Measurements from ENCODE around the gene TXNDC11.

TXNDC11 gene

DNA sequence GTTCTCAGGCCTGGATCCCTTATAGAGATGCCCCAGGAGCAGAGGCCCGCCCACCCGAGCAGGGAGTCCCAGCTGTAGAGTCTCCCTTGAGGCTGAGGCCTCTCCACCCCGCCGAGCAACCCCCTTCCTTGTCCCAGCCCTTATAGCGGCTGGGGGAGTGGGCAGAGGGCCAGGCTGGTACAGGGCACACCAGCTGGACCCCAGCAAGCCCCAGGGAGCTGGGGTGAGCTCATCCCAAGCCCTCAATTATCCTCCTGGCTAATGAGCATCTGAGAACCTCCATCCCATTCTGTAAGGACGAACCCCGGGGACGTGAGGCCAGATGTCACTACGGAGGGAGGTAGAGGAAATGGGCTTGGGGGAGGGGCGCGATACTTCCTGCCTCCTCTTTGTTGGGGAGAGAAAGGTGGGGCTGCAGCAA, 77.6 kb downstream of the TXNDC11 start:
- DNase-seq (ENCODE audit: low read depth in 1 of 2, low spot score in 1 of 2), result no peak

DNA sequence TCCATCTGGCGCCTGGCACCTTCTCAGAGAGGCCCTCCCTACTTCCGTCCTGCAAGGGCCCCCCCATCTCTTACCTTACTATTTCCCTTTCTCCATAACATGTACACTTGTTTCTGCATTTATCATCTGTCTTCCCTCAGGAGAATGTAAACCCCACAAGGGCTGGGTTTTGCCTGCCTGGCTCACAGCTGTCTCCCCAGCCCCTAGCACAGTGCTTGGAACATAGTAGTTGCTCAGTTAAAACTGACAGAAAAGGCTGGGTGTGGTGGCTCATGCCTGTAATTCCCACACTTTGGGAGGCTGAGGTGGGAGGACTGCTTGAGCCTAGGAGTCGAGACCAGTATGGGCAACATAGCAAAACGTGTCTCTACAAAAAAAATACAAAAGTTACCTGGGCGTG, 80.1 kb downstream of the TXNDC11 start:
- DNase-seq (ENCODE audit: low read depth in 1 of 2, low spot score in 1 of 2), result no peak

DNA sequence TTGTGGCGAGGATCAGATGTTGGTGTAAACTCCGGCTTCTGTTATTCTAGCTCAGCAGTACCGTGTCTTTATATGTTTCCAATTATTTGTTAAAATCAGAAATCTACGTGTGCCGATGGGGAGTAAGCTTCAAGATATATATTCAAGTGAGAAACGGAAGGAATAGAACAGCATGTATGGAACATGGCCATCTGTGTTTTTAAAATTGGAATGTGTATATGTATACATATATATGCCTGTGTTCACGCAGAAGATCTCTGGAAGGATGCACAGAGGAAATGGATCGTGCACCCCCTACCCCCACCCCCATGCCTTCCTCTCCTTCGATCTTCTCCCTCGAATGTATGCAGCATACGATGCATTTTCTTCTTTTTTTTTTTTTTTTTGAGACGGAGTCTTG, 82.1 kb downstream of the TXNDC11 start:
- DNase-seq (ENCODE audit: low read depth in 1 of 2, low spot score in 1 of 2), result no peak

DNA sequence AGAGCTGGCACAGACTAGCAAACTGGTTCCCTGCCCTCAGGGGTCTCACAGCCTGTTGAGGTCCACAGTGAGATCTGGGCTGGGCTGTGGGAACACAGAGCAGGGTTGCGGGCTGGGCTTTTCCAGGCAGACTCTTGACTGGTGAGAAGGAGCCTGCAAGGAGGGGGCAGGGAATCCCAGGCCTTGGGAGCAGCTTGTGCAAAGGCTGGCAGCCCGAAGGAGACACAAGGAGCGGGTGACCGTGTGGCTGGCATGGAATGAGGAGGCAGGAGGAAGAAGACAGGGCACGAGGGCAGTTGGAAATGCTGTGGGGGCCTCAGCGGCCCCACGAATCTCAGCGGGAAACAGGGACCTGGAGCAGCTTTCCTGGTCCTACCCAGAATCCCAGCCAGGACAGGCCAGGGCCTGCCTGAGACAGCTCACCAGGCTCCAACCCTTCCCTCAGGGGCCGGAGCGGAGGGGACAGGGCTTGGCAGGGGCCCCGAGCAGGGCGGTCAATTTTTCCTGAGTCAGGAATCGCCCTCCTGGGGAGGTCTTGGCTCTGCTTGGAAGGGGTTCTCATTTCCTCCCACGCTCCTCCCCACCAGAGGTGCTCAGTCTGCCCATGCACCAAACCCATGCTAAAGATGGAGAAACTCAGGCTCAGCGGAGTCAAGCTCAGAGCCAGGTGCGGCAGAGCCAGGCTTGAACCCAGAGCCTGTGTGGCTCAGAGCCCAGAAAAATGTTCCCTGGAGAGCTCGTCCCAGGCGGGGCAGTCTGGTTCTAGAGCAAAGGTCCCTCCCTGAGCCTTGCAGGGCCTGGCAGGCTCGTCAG, 83.6 kb downstream of the TXNDC11 start:
- DNase-seq (ENCODE audit: low read depth in 1 of 2, low spot score in 1 of 2), result no peak

DNA sequence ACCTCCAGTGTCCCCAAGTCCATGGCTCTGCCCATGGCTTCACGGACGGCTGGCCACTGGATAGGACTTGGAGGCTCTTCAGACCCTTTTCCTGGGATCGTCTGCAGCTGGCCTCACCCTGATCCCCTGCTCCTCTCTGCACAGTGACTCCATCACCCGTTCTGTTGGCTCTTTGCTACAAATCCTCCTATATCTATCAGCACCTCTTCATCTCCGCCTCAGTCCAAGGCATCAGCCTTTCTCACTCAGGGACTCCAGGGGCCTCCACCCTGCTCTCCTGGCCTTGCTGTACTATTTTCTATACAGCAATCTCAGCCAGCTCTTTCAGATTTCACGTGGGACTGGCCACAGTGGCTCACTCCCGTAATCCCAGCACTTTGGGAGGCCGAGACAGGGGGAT, 85.1 kb downstream of the TXNDC11 start:
- no peak for DNase-seq (ENCODE audit: low read depth in 1 of 2, low spot score in 1 of 2)

DNA sequence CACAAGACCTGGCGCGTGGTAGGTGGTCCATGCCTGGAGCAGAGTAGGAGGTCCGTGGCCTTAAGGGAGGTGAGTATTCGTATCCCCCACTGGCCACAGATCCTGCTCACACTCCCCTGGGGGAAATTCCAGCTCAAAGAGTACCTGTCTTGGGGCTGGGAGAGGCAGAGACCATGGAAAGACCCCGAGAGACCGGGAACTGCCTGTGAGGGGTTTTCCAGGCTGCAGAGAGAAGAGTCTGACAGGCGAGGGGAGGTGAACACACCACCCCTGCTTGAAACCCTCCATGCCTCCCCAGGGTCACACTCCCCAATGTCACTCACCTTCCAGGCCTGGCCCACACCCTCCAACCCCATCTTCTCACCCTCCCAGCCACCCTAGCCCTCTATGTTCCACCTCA, 87.0 kb downstream of the TXNDC11 start:
- no peak for DNase-seq (ENCODE audit: low read depth in 1 of 2, low spot score in 1 of 2)

DNA sequence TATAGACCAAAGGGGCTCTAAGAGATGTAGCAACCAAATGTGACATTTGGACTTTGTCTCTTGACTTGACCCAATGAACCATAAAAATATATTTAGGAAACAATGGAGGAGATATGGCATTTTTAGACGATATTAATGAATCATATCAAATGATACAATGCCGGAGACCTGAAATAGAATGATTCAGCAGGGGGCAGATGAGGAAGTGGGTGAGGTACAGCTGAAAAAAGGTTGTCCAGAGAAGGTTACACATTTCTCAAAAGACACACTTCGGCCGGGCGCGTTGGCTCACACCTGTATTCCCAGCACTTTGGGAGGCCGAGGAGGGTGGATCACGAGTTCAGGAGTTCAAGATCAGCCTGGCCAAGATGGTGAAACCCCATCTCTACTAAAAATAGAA, 90.9 kb downstream of the TXNDC11 start:
- no peak for DNase-seq (ENCODE audit: low read depth in 1 of 2, low spot score in 1 of 2)

DNA sequence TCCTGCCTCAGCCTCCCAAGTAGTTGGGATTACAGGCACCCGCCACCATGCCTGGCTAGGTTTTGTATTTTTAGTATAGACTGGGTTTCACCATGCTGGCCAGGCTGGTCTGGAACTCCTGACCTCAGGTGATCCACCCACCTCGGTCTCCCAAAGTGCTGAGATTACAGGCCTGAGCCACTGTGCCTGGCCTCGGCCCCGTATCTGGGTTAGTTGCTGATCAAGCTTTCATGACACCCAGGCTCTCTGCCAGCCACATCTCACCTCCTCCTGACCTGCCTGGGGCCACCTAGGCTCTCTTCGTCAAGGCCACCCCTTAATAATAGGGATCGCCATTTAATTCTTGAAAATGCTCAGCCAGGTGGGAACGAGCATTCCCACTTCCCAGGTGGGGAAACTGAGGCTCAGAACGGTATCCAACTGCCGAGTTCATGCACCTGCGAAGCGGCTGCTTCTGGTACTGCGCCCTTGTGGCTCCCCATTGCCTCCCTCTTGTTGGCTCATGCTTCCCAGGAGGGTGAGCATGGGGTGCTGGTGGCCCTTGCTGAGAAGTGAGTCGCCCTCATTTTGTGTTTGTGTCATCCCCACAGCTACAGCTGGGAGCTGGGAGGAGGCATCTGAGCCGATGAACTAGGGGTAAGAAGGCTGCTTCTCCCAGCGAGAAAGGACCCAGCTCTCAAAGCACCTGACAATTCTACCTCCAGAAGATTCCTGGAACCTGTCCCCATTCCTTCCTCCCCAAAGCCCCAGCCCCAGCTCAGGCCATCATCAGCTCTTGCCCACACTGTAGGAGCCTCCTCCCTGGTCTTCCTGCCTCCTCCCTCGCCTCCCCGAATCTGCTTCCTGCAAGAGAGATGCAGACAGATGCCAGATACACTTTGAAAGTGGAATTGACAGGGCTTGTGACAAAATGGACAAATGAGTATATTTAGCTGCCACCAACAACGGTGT, 91.7 kb downstream of the TXNDC11 start:
- DNase-seq (ENCODE audit: low read depth in 1 of 2, low spot score in 1 of 2), result no peak

DNA sequence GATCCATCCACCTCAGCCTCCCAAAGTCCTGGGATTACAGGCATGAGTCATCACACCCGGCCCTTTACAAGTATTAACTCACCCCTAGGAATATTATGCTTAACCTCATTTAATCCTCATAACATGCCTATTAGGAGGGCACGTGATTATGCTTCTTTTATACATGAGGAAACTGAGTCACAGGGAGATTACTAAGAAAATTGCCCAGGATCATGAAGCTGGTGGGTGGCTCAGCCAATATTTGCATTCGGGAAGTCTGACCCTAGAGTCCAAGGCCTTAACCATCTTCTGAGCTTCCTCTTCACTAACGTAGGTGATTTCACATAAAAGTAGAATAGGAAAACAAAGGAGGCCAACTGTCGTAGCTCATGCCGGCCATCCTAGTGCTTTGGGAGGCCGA, 93.4 kb downstream of the TXNDC11 start:
- no peak for DNase-seq (ENCODE audit: low read depth in 1 of 2, low spot score in 1 of 2)

DNA sequence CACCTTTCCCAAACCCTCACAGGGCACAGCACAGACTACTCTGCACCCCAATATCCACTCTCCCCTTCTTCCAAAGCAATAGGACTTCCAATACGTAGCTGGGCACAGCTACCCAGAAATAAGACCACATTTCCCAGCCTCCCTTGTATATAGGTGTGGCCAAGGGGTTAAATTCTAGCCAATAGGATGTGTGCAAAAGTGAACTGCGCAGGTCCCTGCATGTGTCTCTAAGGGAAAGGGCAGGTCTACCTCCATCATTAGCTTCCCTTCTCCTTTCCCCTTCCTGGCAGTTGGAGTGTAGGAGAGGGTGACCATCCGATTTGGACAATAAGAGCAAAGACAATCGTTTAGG, 99.9 kb downstream of the TXNDC11 start:
- no peak for DNase-seq (ENCODE audit: low read depth in 1 of 2, low spot score in 1 of 2)

DNA sequence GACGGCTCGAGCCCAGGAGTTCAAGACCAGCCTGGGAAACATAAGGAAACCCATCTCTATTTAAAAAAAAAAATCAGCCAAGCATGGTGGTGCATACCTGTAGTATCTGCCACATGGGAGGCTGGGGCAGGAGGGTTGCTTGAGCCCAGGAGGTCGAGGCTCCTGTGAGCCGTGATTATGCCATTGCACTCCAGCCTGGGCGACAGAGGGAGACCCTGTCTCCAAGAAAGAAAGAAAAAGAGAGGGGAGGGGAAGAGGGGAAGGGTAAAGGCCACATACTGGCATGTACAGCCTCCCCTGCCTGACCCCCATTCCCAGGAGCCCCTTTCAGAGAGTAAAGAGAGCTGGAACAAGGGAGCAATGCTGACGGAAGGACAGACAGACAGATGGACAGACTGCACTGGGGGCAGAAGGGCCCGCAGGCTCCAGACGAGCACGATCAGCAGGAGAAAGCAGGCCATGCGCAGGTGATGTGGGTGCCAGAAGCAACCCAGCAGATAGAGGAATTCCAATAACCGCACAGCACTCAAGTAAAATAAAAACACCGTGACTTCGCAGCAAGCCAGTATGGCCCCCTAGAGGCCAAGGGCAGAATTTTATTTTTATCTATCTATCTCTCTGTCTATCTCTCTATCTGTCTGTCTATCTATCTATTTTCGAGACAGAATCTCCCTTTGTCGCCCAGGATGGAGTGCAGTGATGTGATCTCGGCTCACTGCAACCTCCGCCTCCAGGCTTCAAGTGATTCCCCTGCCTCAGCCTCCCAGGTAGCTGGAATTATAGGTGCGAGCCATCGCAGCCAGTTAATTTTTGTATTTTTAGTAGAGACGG, 101.5 kb downstream of the TXNDC11 start:
- DNase-seq (ENCODE audit: low read depth in 1 of 2, low spot score in 1 of 2), result no peak

DNA sequence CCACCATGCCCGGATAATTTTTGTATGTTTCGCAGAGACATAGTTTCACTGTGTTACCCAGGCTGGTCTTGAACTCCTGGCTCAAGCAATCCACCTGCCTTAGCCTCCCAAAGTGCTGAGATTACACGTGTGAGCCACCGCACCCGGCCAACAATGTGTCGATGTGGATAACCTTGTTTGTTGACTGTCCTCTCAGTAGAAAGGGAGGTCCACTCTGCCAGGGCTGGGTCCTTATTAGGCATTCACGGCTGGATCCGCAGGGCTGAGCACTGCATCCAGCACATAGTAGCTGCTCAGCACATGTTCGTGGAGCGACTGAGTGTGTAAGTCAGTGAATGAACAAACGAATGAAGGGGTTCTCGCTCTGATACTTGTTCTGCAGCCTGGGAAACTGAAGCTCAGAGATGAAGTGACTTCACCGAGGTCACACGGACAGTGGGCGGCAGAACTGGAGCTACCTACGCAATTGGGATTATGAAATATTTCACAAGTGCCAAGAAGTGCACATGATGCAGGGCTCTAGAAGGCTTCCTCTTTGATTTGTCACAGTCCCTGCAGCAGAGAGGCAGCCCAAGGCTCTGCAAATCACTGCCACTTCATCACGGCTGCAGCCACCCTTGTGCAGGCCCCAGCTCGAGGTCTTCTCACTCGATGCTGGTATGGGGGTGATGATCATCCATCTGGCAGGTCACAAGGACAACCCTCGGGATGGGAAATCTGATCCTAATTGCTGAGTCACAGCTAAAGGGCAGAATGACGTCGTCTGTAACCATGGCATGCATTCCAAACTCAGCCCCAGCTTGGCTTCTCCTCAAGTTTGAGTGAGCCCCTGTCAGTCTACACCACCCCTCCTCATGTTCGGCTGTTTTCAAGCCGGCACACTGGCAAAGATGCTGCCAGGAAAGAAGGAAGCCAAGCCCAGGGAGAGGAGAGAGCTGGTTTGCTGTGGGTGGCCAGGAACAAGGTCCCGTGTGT, 102.4 kb downstream of the TXNDC11 start:
- DNase-seq (ENCODE audit: low read depth in 1 of 2, low spot score in 1 of 2), result no peak

DNA sequence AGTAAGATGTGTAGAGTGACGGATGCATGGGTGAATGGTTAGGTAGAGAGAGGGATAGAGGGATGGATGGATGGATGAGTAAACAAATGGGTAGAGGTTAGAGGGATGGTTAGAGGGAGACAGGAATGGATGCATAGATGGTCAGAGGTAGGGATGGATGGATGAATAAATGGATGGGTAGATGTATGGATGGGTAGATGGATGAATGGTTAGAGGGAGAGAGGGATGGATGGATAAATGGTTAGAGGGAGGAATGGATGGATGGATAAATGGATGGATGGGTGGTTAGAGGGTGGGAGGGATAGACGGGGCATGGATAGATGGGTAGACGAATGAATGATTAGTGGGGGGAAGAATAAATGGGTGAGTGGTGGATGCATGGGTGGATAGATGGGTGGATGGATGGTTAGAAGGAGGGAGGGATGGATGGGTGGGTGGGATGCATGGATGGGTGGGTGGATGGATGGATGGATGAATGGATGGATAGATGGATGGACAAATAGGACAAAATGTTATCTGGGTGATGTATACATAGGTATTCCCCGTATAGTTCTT, 103.6 kb downstream of the TXNDC11 start:
- DNase-seq (ENCODE audit: low read depth in 1 of 2, low spot score in 1 of 2), result no peak

DNA sequence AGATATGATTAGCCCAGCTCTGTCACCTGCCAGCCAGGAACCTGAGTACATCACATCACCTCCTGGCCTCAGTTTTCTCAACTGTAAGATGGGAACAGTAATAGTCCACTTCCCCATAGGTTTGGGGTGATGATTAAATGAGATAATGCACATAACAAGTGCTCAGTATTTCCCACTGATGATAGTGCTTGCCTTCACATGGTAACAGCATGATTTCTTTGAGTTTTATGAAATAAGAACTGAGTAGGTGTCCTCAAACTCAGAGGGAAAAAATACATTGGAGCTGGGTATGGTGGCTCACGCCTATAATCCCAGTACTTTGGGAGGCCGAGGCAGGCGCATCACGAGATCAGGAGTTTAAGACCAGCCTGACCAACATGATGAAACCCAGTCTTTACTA, 104.5 kb downstream of the TXNDC11 start:
- no peak for DNase-seq (ENCODE audit: low read depth in 1 of 2, low spot score in 1 of 2)

DNA sequence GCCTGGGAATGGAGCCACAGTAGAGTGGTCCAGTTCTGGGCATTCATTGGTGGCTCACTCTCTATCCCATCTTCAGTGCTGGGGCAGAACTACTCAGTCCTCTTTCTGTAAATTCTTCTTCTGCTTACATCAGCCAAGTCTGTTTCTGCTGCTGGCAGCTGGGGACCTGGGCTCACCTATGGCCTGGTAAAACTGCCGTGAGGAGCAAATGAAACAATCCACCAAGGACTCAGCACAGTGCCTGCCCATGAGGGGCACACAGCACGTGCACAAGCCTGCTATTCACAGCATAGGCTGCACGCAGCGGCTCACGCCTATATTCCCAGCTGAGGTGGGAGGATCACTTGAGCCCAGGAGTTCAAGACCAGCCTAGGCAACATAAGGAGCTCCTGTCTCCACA, 105.3 kb downstream of the TXNDC11 start:
- DNase-seq (ENCODE audit: low read depth in 1 of 2, low spot score in 1 of 2), result no peak

DNA sequence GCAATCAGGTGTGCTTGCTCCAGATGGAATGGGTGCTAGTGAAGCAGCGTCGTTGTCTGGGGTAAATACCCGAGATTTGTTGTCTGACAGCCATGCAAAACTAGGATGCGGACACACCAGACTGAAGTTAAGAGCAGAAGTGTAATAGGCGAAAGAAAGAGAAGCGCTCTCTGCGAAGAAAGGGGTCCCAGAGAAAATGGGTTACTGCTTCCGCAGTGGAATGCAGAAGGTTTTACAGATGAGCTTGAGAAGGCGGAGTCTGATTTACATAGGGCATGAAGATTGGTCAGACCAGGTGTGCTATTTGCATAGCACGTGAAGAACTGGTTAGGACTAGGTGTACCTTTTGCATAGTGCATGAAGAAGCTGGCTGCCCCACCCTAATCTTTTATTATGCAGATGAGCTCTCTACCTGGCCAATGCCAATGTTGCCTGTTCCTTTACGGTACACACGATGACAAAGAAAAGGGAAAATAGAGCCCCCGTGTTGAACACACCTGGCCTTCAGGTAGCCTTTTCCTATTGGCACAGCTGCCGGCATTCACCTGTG, 106.4 kb downstream of the TXNDC11 start:
- no peak for DNase-seq (ENCODE audit: low read depth in 1 of 2, low spot score in 1 of 2)

DNA sequence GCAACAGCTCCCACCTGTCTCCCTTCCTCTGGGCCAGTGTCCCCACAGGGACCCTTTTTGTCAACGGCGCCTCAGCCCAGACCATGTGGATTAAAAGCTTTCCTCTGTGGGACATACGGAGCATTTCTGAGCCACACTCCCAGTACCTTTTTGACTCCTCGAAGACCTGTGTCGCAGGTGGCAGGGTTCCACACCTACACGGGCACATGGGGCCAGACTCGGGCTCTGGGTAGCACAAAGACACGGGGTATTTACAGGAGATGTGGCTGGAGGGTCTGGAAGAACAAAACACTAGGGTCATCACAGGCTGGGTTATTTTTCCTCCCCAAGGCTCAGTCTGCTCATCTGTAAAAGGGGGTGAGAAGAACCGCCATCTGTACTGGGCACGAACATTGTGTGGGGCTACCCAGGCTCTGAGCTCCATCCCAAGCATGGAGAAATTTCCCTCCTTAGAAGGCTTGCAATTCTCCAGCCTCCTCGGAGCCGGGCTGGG, 106.9 kb downstream of the TXNDC11 start:
- no peak for DNase-seq (ENCODE audit: low read depth in 1 of 2, low spot score in 1 of 2)

DNA sequence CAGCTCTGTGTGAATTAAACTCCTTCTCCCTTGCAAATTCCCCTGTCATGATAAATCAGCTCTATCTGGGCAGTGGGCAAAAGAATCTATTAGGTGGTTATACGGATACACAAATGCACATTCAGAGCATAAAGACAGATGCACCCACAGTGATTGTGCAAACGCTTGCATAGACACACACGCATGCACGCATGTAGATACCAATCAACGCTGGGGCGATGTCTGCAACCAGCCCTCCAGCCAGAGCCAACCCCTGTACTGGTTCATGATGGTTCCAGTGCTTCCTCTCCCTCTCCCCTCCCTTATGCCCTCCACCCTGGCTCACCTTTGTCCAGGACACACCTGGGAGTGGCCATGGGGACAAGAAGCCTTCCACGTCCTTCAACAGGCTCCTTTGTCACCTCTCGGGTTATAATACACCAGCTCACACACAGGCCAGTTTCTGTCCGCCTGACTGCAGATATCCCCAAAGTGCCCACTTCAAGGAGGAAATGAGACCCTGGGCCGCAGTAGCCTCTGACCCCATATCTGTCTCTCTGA, 107.5 kb downstream of the TXNDC11 start:
- DNase-seq (ENCODE audit: low read depth in 1 of 2, low spot score in 1 of 2), result no peak

DNA sequence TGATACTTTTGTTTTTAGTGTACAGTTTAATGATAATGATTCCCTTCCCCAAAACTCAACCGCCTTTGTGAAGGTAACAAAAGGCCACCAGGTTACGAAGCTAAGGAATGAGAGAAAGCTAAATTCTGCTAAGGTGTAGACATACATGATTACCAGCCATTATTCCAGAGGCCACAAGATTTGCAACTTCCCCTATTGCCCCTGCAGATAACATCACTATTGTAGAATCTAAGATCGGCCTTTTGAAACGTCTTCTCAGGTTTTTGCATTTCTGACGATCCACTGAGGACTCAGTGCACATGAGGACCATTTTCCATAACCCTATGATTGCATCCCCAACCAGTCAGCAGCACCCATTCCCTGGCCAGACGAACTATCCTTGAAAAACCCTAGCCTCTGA, 108.3 kb downstream of the TXNDC11 start:
- DNase-seq (ENCODE audit: low read depth in 1 of 2, low spot score in 1 of 2), result no peak
